NCI-H345 (cell line): Measurements from ENCODE around the gene CLIP3.

Experiments used
- DNase-seq: peaks from one replicate; lab custom pipeline; 2025; lab: John Stamatoyannopoulos, UW

Gene CLIP3

GRCh38 chr19:35977446-35978222, 55.0 kb downstream of the CLIP3 start:
- no peak for DNase-seq

- DNase-seq: no peak
Observed at GRCh38 chr19:35975608-35976214, 57.0 kb downstream of the CLIP3 start.

GRCh38 chr19:35973487-35973886, 59.2 kb downstream of the CLIP3 start:
- DNase-seq: no peak

- DNase-seq: no peak
Observed at GRCh38 chr19:35966771-35967170, 65.9 kb downstream of the CLIP3 start.
